K562 (cell line): Measurements from ENCODE around the gene GLYAT. TPM values are rescaled to one million over a fixed set of nuclear protein-coding genes. Genes with fewer than 3 reads are reported as not detected.

ENCODE experiments used
- ATAC-seq: fragments of 200-7000 bp; cut with Tn5 transposase; 3 replicates; pipeline ENCODE4 v1.9.1; 2020; ENCODE audit warnings: moderate library complexity
- BruUV-seq: library from RNA; stranded (reverse); fragments of 400-500 nt; replicated peaks from 2 replicates; lab custom pipeline; 2021; lab: Mats Ljungman, UMichigan
- CTCF ChIA-PET: fragments of 300-600 bp; formaldehyde crosslinking; extraction: SDS; loops from one replicate; lab custom pipeline; 2021; ENCODE audit warnings: low intra/inter-chr PET ratio; lab: Yijun Ruan, JAX
- POLR2A ChIA-PET: fragments of 300-600, 350-650 bp; sonication (Branson Sonifier 250); formaldehyde crosslinking; extraction: SDS; loops from one replicate; lab custom pipeline; 2021; ENCODE audit warnings: antibody characterized with exemption, inconsistent platforms; lab: Yijun Ruan, JAX
- DNase-seq, 4 experiments: peaks; one replicate each; pipeline versions ENCODE4 v3.0.0 to v3.0.0-alpha.2; 2011 to 2018; ENCODE audit warnings: low spot score in 3 of 4, mixed read lengths in 3 of 4; ENCODE audit errors: extremely low read depth in 1 of 4
- FAIRE-seq: peaks from 2 replicates; lab custom pipeline; 2011; peaks lifted over from hg19 to GRCh38; lab: Jason Lieb, UNC
- H2AFZ ChIP-seq: 2 replicates; pipeline ENCODE4 v1.6.0; 2011; ENCODE audit warnings: low read depth, low read length, control low read depth, inconsistent platforms
- H3K27ac ChIP-seq: fragments of 200-600 bp; 3 replicates; pipeline ENCODE4 v1.8.0; 2011; ENCODE audit warnings: low read depth, mild to moderate bottlenecking, control low read depth, inconsistent platforms, low read length, moderate library complexity, mixed read lengths; ENCODE audit errors: extremely low read depth
- H3K27me3 ChIP-seq, 2 experiments: fragments of 300-600 bp in 1 of 2; 2 replicates in 1 of 2; 3 replicates in 1 of 2; pipeline versions ENCODE4 v1.6.0 to v1.8.0; 2011; ENCODE audit warnings: inconsistent platforms in 2 of 2, low read length in 2 of 2, mild to moderate bottlenecking in 1 of 2, mixed read lengths in 1 of 2, moderate library complexity in 1 of 2; ENCODE audit not compliant: control insufficient read depth in 2 of 2, insufficient read depth in 2 of 2
- H3K36me3 ChIP-seq: fragments of 300-600 bp; 3 replicates; pipeline ENCODE4 v1.8.0; 2011; ENCODE audit warnings: mild to moderate bottlenecking, low read length, inconsistent platforms; ENCODE audit not compliant: control insufficient read depth, insufficient read depth
- H3K4me1 ChIP-seq, 2 experiments: fragments of 200-600 bp in 1 of 2; replicated peaks in 1 of 2; 2 replicates in 1 of 2; 3 replicates in 1 of 2; pipeline versions ENCODE4 v1.5.1 to v1.8.0; 2011; ENCODE audit warnings: inconsistent platforms in 2 of 2, low read length in 2 of 2, mild to moderate bottlenecking in 1 of 2, mixed read lengths in 1 of 2, moderate library complexity in 1 of 2; ENCODE audit not compliant: control insufficient read depth in 2 of 2, insufficient read depth in 2 of 2
- H3K4me2 ChIP-seq: 2 replicates; pipeline ENCODE4 v1.6.1; 2011; ENCODE audit warnings: low read length, control low read depth, inconsistent platforms, mixed read lengths; ENCODE audit not compliant: insufficient read depth
- H3K4me3 ChIP-seq: fragments of 200-600 bp; sonication (generic), shearing (Covaris generic); 2 replicates; pipeline ENCODE4 v1.5.1; 2016; ENCODE audit warnings: control low read depth, inconsistent platforms
- H3K79me2 ChIP-seq: fragments of 200-600 bp; 3 replicates; pipeline ENCODE4 v1.8.0; 2011; ENCODE audit warnings: low read length, inconsistent platforms; ENCODE audit not compliant: control insufficient read depth, insufficient read depth
- H3K9ac ChIP-seq, 2 experiments: 2 replicates each; pipeline versions ENCODE4 v1.6.0 to v1.6.1; 2011; ENCODE audit warnings: low read depth in 2 of 2, low read length in 2 of 2, control low read depth in 1 of 2, inconsistent platforms in 1 of 2, mild to moderate bottlenecking in 1 of 2, mixed read lengths in 1 of 2; ENCODE audit not compliant: insufficient read depth in 1 of 2
- H3K9me1 ChIP-seq: one replicate; pipeline ENCODE4 v1.6.0; 2011; ENCODE audit warnings: inconsistent platforms, mild to moderate bottlenecking, low read length, moderate library complexity; ENCODE audit not compliant: control insufficient read depth, insufficient read depth
- H3K9me3 ChIP-seq: replicated peaks from 2 replicates; pipeline ENCODE4 v1.5.1; 2011; ENCODE audit warnings: low read depth, low read length, inconsistent platforms; ENCODE audit not compliant: control insufficient read depth, insufficient read depth
- H4K20me1 ChIP-seq: replicated peaks from 2 replicates; pipeline ENCODE4 v1.6.1; 2011; ENCODE audit warnings: low read length, inconsistent platforms, mixed read lengths; ENCODE audit not compliant: control insufficient read depth, insufficient read depth
- CHD7 ChIP-seq: fragments of 200-600 bp; sonication (generic); IDR thresholded peaks from one replicate; pipeline ENCODE4 v1.6.1; 2012; ENCODE audit warnings: mild to moderate bottlenecking, low read depth, low read length, inconsistent platforms
- NFRKB ChIP-seq: fragments of 450-650 bp; IDR thresholded peaks from 2 replicates; pipeline ENCODE4 v1.6.1; 2016; ENCODE audit warnings: low read depth
- STAT5A ChIP-seq: IDR thresholded peaks from 2 replicates; pipeline ENCODE4 v1.6.1; 2012; ENCODE audit warnings: low read length, inconsistent platforms, borderline replicate concordance
- ZNF79 ChIP-seq: fragments of 250-450 bp; sonication (Bioruptor Pico); IDR thresholded peaks from 2 replicates; pipeline ENCODE4 v1.4.0; 2020; ENCODE audit warnings: low read depth, mild to moderate bottlenecking, moderate library complexity
- WGBS: fragments of 100-300 bp; shearing (Covaris generic); methylation state at CpG from one replicate; pipeline ENCODE4 v1.1.6; 2016; ENCODE audit warnings: low coverage, mixed read lengths; ENCODE audit not compliant: insufficient coverage; ENCODE audit errors: missing lambda C conversion rate; 5-methylcytosine and 5-hydroxymethylcytosine counted together
- in situ Hi-C: fragments of 300-500 bp; cut with MboI; formaldehyde crosslinking; loops from 4 replicates; pipeline ENCODE4 v1.15.0; 2018; ENCODE audit warnings: inconsistent platforms, mixed read lengths
- intact Hi-C: fragments of 100-400 bp; cut with micrococcal nuclease; formaldehyde crosslinking; loops from 2 replicates; pipeline ENCODE4 v1.14.2; 2022
- polyA plus RNA-seq, 8 experiments: library from polyadenylated mRNA; depleted of rRNA in 4 of 8; stranded (reverse) in 5 of 8; unstranded in 3 of 8; fragments of >200 nt; fragmentation: Nextera tagmentation in 2 of 8; fragmentation: Illumina TruSeq in 1 of 8; extraction: Ambion mirVana in 2 of 8; extraction: Trizol in 1 of 8; gene quantifications; 2 replicates each; pipeline versions ENCODE4 v1.2.1 to v1.2.3, GENCODE V29; 2011 to 2014; ENCODE audit warnings: inconsistent platforms in 1 of 8, missing spikeins in 1 of 8
- total RNA-seq, 7 experiments: library from RNA; depleted of rRNA in 6 of 7; stranded (reverse); fragments of >200 nt in 6 of 7; fragmentation: Illumina TruSeq in 2 of 7; extraction: Trizol in 2 of 7; gene quantifications; 2 replicates each; pipeline versions ENCODE4 v1.2.1 to v1.2.3, GENCODE V29; 2011 to 2021; ENCODE audit warnings: low replicate concordance in 1 of 7

The GLYAT gene
- total and polyA plus RNA-seq, 9 of the 15 experiments (the other 6 are each of a cell fraction or from before 2014, with no cell fraction given) = not detected

DNA sequence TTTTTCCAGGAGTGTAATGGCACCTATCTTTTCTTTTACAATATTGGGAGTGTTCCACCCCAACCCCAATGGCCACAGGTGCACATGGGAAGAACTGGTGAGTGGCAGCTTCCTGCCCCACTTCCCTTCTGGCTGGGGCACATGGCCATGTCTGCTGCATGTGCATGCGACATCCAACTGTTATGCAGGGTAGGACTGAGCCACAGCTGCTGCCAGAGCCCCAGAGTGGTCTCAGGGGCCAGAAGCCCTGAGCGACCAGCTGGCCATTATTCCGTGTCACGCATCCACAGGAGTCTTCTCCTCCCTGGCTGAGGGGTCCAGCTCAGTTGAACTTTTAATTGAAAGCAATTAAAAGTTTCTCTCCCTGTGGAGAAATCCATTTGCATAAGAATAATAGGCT, 8.7 kb upstream of the GLYAT start:
- Histone ChIP-seq H3K4me1 (peaks cover 3 to 23% of the 10 kb centered on the region in 2 experiments; a peak in 4 of 5 replicates), H3K9ac (no peak overlapping the region), H3K79me2 (no peaks in the 10 kb centered on the region), H3K36me3 (no peaks in the 10 kb centered on the region), H3K9me1 (no peaks in the 10 kb centered on the region), H3K27me3 (no peaks in the 10 kb centered on the region), H3K4me2 (no peak overlapping the region), H3K9me3 (peaks cover 12% of the 10 kb centered on the region; the same call in 1 of the 2 replicates), H2AFZ (no peak overlapping the region), H4K20me1 (no peaks in the 10 kb centered on the region), H3K4me3 (no peak overlapping the region), H3K27ac (no peak overlapping the region)
- DNase-seq = no peak
- no peak for ATAC-seq
- WGBS = 86% methylated on average over 4 of the region's 4 CpGs
- ChIA-PET CTCF (no interaction called here), POLR2A (interaction anchor here (0.7 kb wide), 1 partner anchor 1790 kb away, joined by 4 read pairs; no protein-coding TSS in a partner anchor)
- no peak for FAIRE-seq
- in situ Hi-C loops (no loop called here), intact Hi-C loops (no loop called here)
- BruUV-seq = no TSS peak
- TF ChIP-seq NFRKB (no peak), ZNF79 (CRISPR knock-in tag) (no peak), STAT5A (no peak), CHD7 (no peak)
